NOMO-1 treated with dmso at 0.1 percent for 144 hours (cell line): Measurements from ENCODE around the gene NCAPH2.

Experiments
- DNase-seq: peaks from one replicate; lab custom pipeline; 2025; ENCODE audit not compliant: unreplicated experiment; lab: John Stamatoyannopoulos, UW

NCAPH2 gene

DNA sequence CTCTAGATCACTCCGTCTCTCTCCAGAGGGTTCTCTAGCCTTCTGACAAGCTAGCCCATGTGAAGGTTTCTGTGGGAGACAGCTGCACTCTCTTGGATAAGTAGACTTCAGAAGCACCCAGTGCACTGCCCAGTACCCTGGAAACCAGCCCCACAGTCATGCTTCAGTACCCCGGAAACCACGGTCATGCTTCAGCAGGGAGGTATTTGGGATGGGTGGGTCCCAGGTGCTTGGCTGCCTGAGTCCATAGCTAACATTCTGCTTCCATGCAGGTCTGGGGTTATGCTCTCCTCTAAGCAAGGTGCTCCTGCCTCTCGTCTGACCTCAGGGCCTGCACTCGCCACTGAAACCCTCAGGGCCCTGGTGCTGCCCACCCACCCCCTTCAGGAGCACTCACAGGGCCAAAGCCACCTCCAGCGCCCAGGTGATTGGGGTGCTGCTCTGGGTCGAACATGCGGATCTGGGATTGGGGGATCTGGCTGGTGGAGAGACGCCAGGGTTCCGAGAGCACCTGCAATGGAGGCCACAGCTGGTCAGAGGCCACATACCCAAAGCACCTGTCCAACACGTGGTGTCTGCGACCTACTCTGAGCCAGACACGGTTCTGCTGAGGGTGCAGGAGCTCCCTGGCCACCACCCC is 62.0 kb downstream of the NCAPH2 start:
- no peak for DNase-seq

DNA sequence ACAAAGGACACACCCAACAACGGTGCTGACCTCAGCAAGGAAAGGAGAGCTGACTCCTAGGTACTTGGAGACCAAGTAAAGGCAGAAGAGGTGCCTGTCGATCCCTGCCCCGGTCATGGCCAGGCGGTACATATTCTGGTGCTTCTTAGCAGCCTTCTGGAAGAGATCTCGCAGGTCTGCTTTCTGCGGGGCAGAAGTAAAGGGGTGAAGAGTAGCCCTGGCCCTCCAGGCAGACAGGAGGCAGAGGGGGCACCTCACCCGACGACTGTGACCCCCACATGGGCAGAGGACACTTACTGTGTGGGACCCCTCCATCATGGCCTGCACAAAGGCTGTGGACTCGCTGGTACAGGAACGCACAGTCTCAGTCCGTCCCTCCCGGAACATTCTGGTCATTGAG is 62.8 kb downstream of the NCAPH2 start:
- DNase-seq: no peak

DNA sequence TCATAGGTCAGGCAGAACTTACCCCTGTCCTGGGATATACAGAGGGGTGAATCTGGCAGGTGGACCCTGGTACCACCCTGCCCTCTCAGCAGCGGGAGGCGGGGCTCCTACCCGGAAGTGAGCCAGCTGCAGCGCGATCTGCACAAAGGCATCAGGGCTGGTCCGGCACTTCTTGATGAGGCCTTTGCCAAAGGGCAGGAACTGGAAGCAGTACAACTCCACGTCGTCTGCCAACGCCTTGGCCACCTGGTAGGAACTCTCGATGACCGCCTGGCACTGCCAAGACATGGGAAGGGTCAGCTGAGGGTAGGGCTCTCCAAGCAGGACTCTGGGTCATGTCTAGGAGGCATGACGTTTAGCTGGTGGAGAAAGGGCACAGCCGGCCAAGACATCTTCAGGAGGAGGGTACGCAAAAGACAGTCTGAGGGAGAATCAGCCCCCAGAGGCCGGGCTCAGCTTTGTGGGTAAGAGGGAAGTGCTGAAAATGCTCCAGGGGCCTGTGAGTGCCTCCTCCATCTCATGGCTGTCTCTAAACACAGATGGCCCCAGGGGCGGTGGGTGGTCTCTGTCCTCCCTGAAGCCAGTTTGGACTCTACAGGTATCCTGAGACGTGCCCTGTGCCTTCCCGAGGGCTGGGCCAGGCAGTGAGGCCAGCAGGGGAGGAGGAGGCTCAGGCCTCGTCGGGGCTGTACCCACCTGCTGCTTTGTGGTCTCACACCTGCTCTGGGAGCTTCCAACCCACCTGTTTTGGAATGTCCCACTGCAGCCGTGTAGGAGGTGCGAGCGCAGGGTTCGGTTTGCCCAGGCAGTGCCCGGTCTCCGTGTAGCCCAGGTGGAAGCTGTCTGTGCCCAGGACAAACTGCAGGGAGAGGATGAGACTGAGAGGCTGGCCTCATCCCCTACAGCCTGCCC is 63.5 kb downstream of the NCAPH2 start:
- DNase-seq: no peak

- no peak for DNase-seq
These were observed 64.9 kb downstream of the NCAPH2 start for GRCh38 chr22:50572965-50573364.

DNA sequence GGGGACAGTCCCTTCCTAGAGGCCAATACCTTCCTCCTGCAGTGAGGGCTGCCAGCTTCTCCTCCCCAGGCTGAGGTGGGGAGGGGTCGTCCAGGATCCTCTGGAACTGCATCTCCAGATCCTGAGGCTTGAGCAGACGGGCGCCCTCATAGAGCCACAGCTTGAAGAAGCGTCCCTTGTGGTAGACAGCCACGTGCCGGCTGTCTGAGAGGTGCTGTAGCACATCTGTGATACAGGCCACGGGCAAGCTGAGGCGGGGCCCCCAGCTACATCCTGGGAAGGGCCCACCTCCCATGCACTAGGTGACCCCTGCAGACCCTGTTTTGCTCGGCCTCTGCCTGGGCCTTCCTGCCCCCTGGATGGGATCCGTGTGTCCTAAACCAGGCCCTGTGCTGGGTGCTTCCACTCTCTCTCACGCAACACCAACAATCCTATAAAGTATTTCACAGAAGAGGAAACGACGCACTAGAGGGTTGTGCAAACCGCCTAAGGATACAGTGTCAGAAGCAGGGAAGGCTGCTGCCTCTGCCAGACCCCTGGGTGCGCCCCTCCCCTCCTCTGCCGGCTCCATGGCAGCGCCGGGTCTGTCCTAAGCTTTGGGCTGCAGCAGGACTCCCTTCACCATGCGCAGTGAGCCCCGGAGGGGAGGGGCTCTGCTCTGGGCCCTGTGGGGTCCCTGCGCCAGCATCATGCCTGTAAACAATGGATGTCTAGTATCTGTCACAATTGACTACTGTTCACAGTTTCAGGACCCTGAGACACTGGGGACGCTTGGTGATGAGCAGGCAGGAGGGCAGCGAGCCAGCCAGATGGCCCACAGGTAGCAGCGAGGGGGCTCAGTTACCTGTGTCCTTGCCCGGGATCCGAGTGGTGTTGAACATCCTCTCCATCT is 65.7 kb downstream of the NCAPH2 start:
- DNase-seq: no peak

- no peak for DNase-seq
These were observed 66.3 kb downstream of the NCAPH2 start for GRCh38 chr22:50574383-50574755.
